ENCODE measurements around the gene POMT2. TPM values are rescaled to one million over a fixed set of nuclear protein-coding genes. Genes with fewer than 3 reads are reported as not detected.

POMT2 gene
- total RNA-seq, 4 donors from 2014 or later = 12.0 to 77.4 (median 24.9) TPM

DNA sequence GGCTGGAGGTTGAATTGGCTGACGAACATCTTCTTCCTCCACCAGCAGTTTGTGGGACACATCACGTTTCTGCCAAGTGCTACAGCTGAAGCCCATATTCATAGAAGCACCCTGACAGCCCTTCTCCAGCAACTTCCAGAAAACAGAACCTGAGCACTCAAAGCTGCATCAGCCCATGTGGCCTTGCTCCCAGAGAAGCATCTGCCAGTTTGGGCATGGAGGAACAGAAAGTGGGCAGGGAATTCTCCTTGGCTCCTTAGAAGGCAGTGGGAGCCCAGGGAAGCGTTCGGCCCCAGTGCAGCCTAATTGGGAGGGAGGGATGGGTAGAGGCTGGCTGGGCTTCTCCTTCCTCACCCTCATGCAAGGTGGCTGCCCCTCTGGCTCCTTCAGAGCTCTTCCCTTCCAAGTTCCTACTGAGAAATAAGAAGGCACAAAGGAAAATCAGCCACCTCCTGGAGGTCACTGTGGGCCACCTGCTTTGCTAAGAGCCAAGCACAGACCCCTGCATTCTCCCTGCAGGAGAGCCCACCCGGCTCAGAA, 45.6 kb downstream of the POMT2 start:
- H3K4me3 ChIP-seq = no peak overlapping the region
- H3K36me3 ChIP-seq = no peaks in the 10 kb centered on the region
- peaks cover 26% of the 10 kb centered on the region for H3K27me3 ChIP-seq
- no peak for DNase-seq
- intact Hi-C loops (cut with DNase I; ENCODE audit: low total_unique reads) (no loop called here), in situ Hi-C loops (cut with MboI; ENCODE audit: low pct_ligation_motif_present in 1 of 4, low pct_unique_long_range_greater_than_20kb in 1 of 4, low sequenced_read_pairs in 3 of 4) (no loop called here)
- H3K9me3 ChIP-seq = no peaks in the 10 kb centered on the region
- peaks cover 0 to 6% (median 2%) of the 10 kb centered on the region in 4 donors for H3K4me1 ChIP-seq
- no peak overlapping the region for H3K27ac ChIP-seq
- TF ChIP-seq EP300 (IDR thresholded peaks at IDR 0.05; ENCODE audit: low read depth) (no peak), POLR2A (IDR thresholded peaks at IDR 0.05) (no peak), POLR2AphosphoS5 (IDR thresholded peaks at IDR 0.05) (no peak)
- TF ChIP-seq, protein P1, sequence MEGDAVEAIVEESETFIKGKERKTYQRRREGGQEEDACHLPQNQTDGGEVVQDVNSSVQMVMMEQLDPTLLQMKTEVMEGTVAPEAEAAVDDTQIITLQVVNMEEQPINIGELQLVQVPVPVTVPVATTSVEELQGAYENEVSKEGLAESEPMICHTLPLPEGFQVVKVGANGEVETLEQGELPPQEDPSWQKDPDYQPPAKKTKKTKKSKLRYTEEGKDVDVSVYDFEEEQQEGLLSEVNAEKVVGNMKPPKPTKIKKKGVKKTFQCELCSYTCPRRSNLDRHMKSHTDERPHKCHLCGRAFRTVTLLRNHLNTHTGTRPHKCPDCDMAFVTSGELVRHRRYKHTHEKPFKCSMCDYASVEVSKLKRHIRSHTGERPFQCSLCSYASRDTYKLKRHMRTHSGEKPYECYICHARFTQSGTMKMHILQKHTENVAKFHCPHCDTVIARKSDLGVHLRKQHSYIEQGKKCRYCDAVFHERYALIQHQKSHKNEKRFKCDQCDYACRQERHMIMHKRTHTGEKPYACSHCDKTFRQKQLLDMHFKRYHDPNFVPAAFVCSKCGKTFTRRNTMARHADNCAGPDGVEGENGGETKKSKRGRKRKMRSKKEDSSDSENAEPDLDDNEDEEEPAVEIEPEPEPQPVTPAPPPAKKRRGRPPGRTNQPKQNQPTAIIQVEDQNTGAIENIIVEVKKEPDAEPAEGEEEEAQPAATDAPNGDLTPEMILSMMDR (IDR thresholded peaks at IDR 0.05) = no peak
- 76% methylated on average over 5 of the region's 5 CpGs; no CpG with 5 or more reads in 1 of the 2 donors for WGBS, 2 donors (ENCODE audit: low coverage in 1 of 2)

DNA sequence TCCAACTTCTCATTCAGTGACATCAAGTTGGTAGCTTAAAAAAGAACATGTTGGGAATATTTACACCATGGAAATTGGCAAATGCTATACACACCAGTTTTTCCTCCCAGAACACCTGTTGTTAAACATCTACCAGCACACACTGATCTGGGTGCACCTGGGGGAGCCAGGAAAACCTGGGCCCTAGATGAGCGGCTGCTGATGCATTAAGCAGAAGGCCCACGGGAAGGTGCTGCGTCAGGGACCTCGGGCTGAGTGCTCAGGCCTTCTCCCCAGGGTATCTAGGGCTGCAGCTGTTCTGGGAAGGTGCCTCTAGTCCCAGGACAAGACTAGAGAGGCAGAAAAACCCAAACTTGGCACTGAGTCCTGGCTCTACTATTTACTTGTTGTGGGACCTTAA, 46.9 kb downstream of the POMT2 start:
- no peak overlapping the region for H3K4me3 ChIP-seq
- in situ Hi-C loops (cut with MboI; ENCODE audit: low pct_ligation_motif_present in 1 of 4, low pct_unique_long_range_greater_than_20kb in 1 of 4, low sequenced_read_pairs in 3 of 4) = no loop called here
- intact Hi-C loops (cut with DNase I; ENCODE audit: low total_unique reads) = no loop called here
- peaks cover 36% of the 10 kb centered on the region for H3K27me3 ChIP-seq
- H3K9me3 ChIP-seq = no peaks in the 10 kb centered on the region
- H3K4me1 ChIP-seq = peaks cover 0 to 6% (median 2%) of the 10 kb centered on the region in 4 donors
- TF ChIP-seq EP300 (IDR thresholded peaks at IDR 0.05; ENCODE audit: low read depth) (no peak), POLR2AphosphoS5 (IDR thresholded peaks at IDR 0.05) (no peak), POLR2A (IDR thresholded peaks at IDR 0.05) (no peak)
- TF ChIP-seq, protein P1 (IDR thresholded peaks at IDR 0.05) = no peak
- H3K36me3 ChIP-seq = no peaks in the 10 kb centered on the region
- DNase-seq = no peak
- no peak overlapping the region for H3K27ac ChIP-seq
- 80% methylated on average over 4 of the region's 4 CpGs; no CpG with 5 or more reads in 1 of the 2 donors for WGBS, 2 donors (ENCODE audit: low coverage in 1 of 2)

DNA sequence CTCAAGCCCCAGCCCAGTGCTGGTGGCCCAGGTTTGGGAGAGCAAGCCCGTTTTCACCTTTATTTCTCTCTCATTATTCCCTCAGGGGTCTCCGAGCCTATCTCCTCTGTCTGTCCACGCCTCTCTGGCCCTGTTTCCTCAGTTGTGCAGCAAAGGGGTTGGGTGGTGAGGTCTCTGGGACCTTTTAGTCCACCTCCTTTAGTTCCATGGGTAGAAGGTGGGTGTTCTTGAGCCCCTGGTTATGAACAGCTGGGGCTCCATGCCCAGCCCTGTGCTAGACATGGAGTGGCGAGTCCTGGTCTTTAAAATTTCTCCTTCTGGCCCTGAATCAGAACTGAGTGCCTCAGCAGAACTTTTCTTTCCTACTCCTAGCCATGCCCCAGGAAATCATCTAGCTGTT, 48.4 kb downstream of the POMT2 start:
- Histone ChIP-seq H3K27me3 (peaks cover 49% of the 10 kb centered on the region), H3K9me3 (peaks cover 0 to 3% of the 10 kb centered on the region in 2 donors), H3K4me3 (no peak overlapping the region), H3K27ac (no peak overlapping the region), H3K4me1 (peaks cover 0 to 6% (median 2%) of the 10 kb centered on the region in 4 donors), H3K36me3 (no peaks in the 10 kb centered on the region)
- 80 to 83% methylated on average over 1 to 4 of the region's 4 CpGs for WGBS, 2 donors (ENCODE audit: low coverage in 1 of 2)
- DNase-seq = no peak
- TF ChIP-seq, protein P1 (IDR thresholded peaks at IDR 0.05) = no peak
- TF ChIP-seq POLR2A (IDR thresholded peaks at IDR 0.05) (no peak), EP300 (IDR thresholded peaks at IDR 0.05; ENCODE audit: low read depth) (no peak), POLR2AphosphoS5 (IDR thresholded peaks at IDR 0.05) (no peak)
- in situ Hi-C loops (cut with MboI; ENCODE audit: low pct_ligation_motif_present in 1 of 4, low pct_unique_long_range_greater_than_20kb in 1 of 4, low sequenced_read_pairs in 3 of 4) (no loop called here), intact Hi-C loops (cut with DNase I; ENCODE audit: low total_unique reads) (no loop called here)

DNA sequence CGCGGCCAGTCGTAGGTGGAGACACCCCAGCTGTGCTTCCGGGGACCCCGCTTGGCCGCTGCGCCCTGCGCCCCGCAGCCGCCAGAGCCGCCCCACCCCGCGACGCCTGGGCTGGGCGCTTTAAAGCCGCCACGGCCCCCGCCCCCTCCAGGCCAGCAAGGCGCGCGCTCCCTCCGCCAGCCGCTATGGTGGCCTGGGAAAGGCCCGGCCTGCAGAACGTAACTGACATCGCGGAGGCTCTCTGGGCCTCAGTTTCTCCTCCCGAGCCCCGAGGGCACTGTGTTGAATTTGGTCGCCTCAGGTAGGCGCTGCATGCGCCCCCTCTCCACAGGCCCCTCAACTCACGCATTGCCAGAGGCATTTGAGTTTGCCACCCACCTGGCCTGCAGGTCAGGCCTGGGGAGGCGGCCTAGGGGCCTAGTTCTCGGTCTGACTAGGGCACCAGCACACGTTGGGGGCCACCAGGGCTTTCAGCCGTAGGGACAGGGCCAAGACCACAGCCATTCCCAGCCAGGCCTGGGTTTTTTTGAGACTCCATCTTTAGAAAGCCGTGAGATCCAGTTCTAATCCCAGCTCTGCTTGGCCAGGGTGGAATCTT, 49.5 kb downstream of the POMT2 start, which contains the start of gene NGB:
Gene NGB, minus strand, starts transcription at position 94 of the 598 bp plus-strand sequence. CDS start 269 bp downstream, outside the sequence.
- no peaks in the 10 kb centered on the region for H3K36me3 ChIP-seq
- WGBS, 2 donors (ENCODE audit: low coverage in 1 of 2) = 31 to 50% methylated on average over 1 to 10 of the region's 38 CpGs
- in situ Hi-C loops (cut with MboI; ENCODE audit: low pct_ligation_motif_present in 1 of 4, low pct_unique_long_range_greater_than_20kb in 1 of 4, low sequenced_read_pairs in 3 of 4) = no loop called here
- no peak for TF ChIP-seq POLR2AphosphoS5 (IDR thresholded peaks at IDR 0.05)
- TF ChIP-seq POLR2A (IDR thresholded peaks at IDR 0.05) = no peak
- TF ChIP-seq EP300 (IDR thresholded peaks at IDR 0.05; ENCODE audit: low read depth) = no peak
- TF ChIP-seq, protein P1 (IDR thresholded peaks at IDR 0.05) = no peak
- H3K9me3 ChIP-seq = peaks cover 0 to 3% of the 10 kb centered on the region in 2 donors
- peaks cover 49% of the 10 kb centered on the region for H3K27me3 ChIP-seq
- DNase-seq = no peak
- no peak within 1 kb of the TSS for H3K27ac ChIP-seq
- H3K4me3 ChIP-seq = no peak within 1 kb of the TSS
- intact Hi-C loops (cut with DNase I; ENCODE audit: low total_unique reads) = no loop called here
- H3K4me1 ChIP-seq = peaks cover 0 to 6% (median 2%) of the 10 kb centered on the region in 4 donors
